Loucy (cell line): ENCODE results near the gene FAM20C.

ENCODE experiments used
- EZH2phosphoT487 ChIP-seq: fragments of 200-600 bp; IDR thresholded peaks from 2 replicates; pipeline ENCODE4 v1.6.1; 2018; ENCODE audit warnings: antibody characterized with exemption, mild to moderate bottlenecking, moderate library complexity, borderline replicate concordance
- TF ChIP-seq, protein P1 (sequence below): fragments of 200-600 bp; sonication (generic); conservative IDR thresholded peaks from 2 replicates; pipeline ENCODE4 v1.5.1; 2014; ENCODE audit warnings: mild to moderate bottlenecking, antibody characterized with exemption, low read length

DNA sequence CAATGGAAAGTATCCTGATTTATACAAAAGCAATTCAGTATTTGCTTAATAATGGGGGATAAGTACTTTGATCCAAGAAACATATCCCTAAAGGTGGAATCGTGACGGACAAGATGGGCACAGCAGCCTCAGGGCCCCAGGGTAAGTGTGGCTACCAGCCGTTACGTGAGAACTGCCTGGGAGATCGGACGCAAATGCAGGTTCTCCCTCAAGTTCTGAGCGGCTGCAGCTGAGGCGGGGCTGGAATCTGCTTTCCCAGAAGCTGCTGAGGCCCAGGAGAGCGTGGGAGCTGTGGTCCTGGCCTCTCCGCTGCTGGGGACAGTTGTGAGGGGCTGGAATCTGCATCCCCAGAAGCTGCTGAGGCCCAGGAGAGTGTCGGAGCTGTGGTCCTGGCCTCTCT, 111.1 kb downstream of the FAM20C start:
- TF ChIP-seq, protein P1, sequence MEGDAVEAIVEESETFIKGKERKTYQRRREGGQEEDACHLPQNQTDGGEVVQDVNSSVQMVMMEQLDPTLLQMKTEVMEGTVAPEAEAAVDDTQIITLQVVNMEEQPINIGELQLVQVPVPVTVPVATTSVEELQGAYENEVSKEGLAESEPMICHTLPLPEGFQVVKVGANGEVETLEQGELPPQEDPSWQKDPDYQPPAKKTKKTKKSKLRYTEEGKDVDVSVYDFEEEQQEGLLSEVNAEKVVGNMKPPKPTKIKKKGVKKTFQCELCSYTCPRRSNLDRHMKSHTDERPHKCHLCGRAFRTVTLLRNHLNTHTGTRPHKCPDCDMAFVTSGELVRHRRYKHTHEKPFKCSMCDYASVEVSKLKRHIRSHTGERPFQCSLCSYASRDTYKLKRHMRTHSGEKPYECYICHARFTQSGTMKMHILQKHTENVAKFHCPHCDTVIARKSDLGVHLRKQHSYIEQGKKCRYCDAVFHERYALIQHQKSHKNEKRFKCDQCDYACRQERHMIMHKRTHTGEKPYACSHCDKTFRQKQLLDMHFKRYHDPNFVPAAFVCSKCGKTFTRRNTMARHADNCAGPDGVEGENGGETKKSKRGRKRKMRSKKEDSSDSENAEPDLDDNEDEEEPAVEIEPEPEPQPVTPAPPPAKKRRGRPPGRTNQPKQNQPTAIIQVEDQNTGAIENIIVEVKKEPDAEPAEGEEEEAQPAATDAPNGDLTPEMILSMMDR: no peak
- TF ChIP-seq EZH2phosphoT487: no peak
